Right atrium auricular region (tissue), 2 donors: ENCODE data around the gene RHOT1. TPM values are rescaled to one million over a fixed set of nuclear protein-coding genes. Genes with fewer than 3 reads are reported as not detected.

Source experiments
- DNase-seq: peaks from one replicate; pipeline ENCODE4 v3.0.0-alpha.2; 2019; ENCODE audit warnings: low spot score
- H3K27ac ChIP-seq, 2 donors: fragments of 200-600 bp; sonication (generic); 1 replicate in 1 of 2; 2 replicates in 1 of 2; pipeline ENCODE4 v1.5.1; 2016 to 2019
- H3K27me3 ChIP-seq, 2 donors: fragments of 200-600 bp; sonication (generic); one replicate each; pipeline versions ENCODE4 v1.5.1 to v1.6.0; 2017 to 2019
- H3K36me3 ChIP-seq: fragments of 200-600 bp; sonication (generic); one replicate; pipeline ENCODE4 v1.5.1; 2016
- H3K4me1 ChIP-seq, 2 donors: fragments of 200-600 bp; sonication (generic); one replicate each; pipeline versions ENCODE4 v1.5.1 to v1.6.0; 2017 to 2019
- H3K4me3 ChIP-seq, 2 donors: fragments of 200-600 bp; sonication (generic); 1 replicate in 1 of 2; 2 replicates in 1 of 2; pipeline ENCODE4 v1.5.1; 2017 to 2019; ENCODE audit warnings: mild to moderate bottlenecking in 1 of 2, moderate library complexity in 1 of 2
- H3K9me3 ChIP-seq, 2 donors: fragments of 200-600 bp; sonication (generic); one replicate each; pipeline ENCODE4 v1.5.1; 2019
- CTCF ChIP-seq, 2 donors: fragments of 200-600 bp; sonication (generic); IDR thresholded peaks; one replicate each; pipeline ENCODE4 v1.5.1; 2019; ENCODE audit warnings: antibody characterized with exemption in 2 of 2
- total RNA-seq, 2 donors: library from RNA; depleted of rRNA; stranded (reverse); fragments of >200 nt; gene quantifications; one replicate each; pipeline ENCODE4 v1.1.0, GENCODE V29; 2016

RHOT1 gene
- total RNA-seq, 2 donors from 2014 or later = 39.6 to 51.0 TPM

- H3K27ac ChIP-seq = peak overlapping the region; percentile 43 to 78
- no peaks in the 10 kb centered on the region for H3K36me3 ChIP-seq
- DNase-seq = no peak
- TF ChIP-seq CTCF (IDR thresholded peaks at IDR 0.05) = no peak
- H3K4me1 ChIP-seq = peaks cover 0 to 49% of the 10 kb centered on the region in 2 donors
- no peak overlapping the region for H3K4me3 ChIP-seq
- no peaks in the 10 kb centered on the region for H3K9me3 ChIP-seq
- no peaks in the 10 kb centered on the region for H3K27me3 ChIP-seq
Observed at GRCh38 chr17:32268734-32269288, 126.5 kb downstream of the RHOT1 start.

GRCh38 chr17:32269377-32269776 is 127.1 kb downstream of the RHOT1 start:
- Histone ChIP-seq H3K9me3 (no peaks in the 10 kb centered on the region), H3K27ac (peak overlapping the region; percentile 43 to 78), H3K27me3 (no peaks in the 10 kb centered on the region)

GRCh38 chr17:32271844-32272243 is 129.5 kb downstream of the RHOT1 start:
- peaks cover 0 to 47% of the 10 kb centered on the region in 2 donors for H3K4me1 ChIP-seq
- TF ChIP-seq CTCF (IDR thresholded peaks at IDR 0.05) = no peak
- DNase-seq = no peak
- H3K4me3 ChIP-seq = no peak overlapping the region
- no peaks in the 10 kb centered on the region for H3K9me3 ChIP-seq
- H3K27ac ChIP-seq = peak overlapping the region in 1 of 2 donors; percentile 78
- H3K36me3 ChIP-seq = no peaks in the 10 kb centered on the region
- H3K27me3 ChIP-seq = no peaks in the 10 kb centered on the region

More at GRCh38 chr17:32269377-32269776, 127.1 kb downstream of the RHOT1 start:
- no peak for DNase-seq
- Histone ChIP-seq H3K4me1 (peaks cover 0 to 45% of the 10 kb centered on the region in 2 donors), H3K4me3 (no peak overlapping the region), H3K36me3 (no peaks in the 10 kb centered on the region)
- TF ChIP-seq CTCF (IDR thresholded peaks at IDR 0.05) = no peak

- H3K4me3 ChIP-seq = no peak overlapping the region
- no peaks in the 10 kb centered on the region for H3K27me3 ChIP-seq
- no peaks in the 10 kb centered on the region for H3K9me3 ChIP-seq
- TF ChIP-seq CTCF (IDR thresholded peaks at IDR 0.05) = no peak
- peaks cover 0 to 28% of the 10 kb centered on the region in 2 donors for H3K4me1 ChIP-seq
- no peaks in the 10 kb centered on the region for H3K36me3 ChIP-seq
- H3K27ac ChIP-seq = no peak overlapping the region
- no peak for DNase-seq
Observed at GRCh38 chr17:32274101-32274500, 131.8 kb downstream of the RHOT1 start.

GRCh38 chr17:32274643-32275042 is 132.3 kb downstream of the RHOT1 start:
- no peak for TF ChIP-seq CTCF (IDR thresholded peaks at IDR 0.05)
- no peaks in the 10 kb centered on the region for H3K27me3 ChIP-seq
- no peak overlapping the region for H3K4me3 ChIP-seq
- no peaks in the 10 kb centered on the region for H3K9me3 ChIP-seq
- peak overlapping the region in 1 of 2 donors; percentile 24 for H3K27ac ChIP-seq
- DNase-seq = no peak
- H3K4me1 ChIP-seq = peaks cover 0 to 28% of the 10 kb centered on the region in 2 donors
- no peaks in the 10 kb centered on the region for H3K36me3 ChIP-seq

Other genes starting within 250 kb of the RHOT1 start
- 10 to 100 TPM; 10.2 to 17.9 TPM for gene UTP6, start 240.8 kb upstream of the RHOT1 start, total RNA-seq
- 10 to 100 TPM; 12.0 to 12.4 TPM for gene SUZ12, start 205.5 kb upstream of the RHOT1 start, total RNA-seq
- 1 to 10 TPM; 2.5 to 7.0 TPM for gene LRRC37B, start 135.1 kb upstream of the RHOT1 start, total RNA-seq
- 10 to 100 TPM; 18.0 to 19.2 TPM for gene RHBDL3, start 123.3 kb downstream of the RHOT1 start, total RNA-seq
- gene C17orf75, start 199.7 kb downstream of the RHOT1 start, total RNA-seq = 10 to 100 TPM in 1 of 2 donors, 1 to 10 TPM in 1; 7.9 to 14.5 TPM
- 10 to 100 TPM; 65.6 to 68.9 TPM for gene ZNF207, start 207.7 kb downstream of the RHOT1 start, total RNA-seq